Muscle layer of duodenum (tissue), 2 donors: ENCODE results near the gene ATP2A3.

Experiments
- H3K27ac ChIP-seq: one replicate; pipeline ENCODE4 v1.7.0; 2013; ENCODE audit warnings: mild to moderate bottlenecking, low read length
- H3K27me3 ChIP-seq: one replicate; pipeline ENCODE4 v1.7.0; 2013; ENCODE audit warnings: low read depth, mild to moderate bottlenecking, control low read depth, low read length
- H3K36me3 ChIP-seq, 2 donors: one replicate each; pipeline ENCODE4 v1.7.0; 2013; ENCODE audit warnings: low read length in 2 of 2, control low read depth in 1 of 2, mild to moderate bottlenecking in 1 of 2; ENCODE audit not compliant: insufficient read depth in 2 of 2, control insufficient read depth in 1 of 2
- H3K4me1 ChIP-seq, 2 donors: one replicate each; pipeline ENCODE4 v1.7.0; 2013; ENCODE audit warnings: low read length in 2 of 2, mild to moderate bottlenecking in 2 of 2, control low read depth in 1 of 2, moderate library complexity in 1 of 2; ENCODE audit not compliant: insufficient read depth in 2 of 2, control insufficient read depth in 1 of 2
- H3K4me3 ChIP-seq, 2 donors: one replicate each; pipeline ENCODE4 v1.7.0; 2013; ENCODE audit warnings: low read length in 2 of 2, low read depth in 1 of 2, mild to moderate bottlenecking in 1 of 2
- H3K9me3 ChIP-seq, 2 donors: one replicate each; pipeline ENCODE4 v1.7.0; 2013; ENCODE audit warnings: low read length in 2 of 2, control low read depth in 1 of 2, mild to moderate bottlenecking in 1 of 2; ENCODE audit not compliant: control insufficient read depth in 1 of 2
- donor health status: healthy.

The ATP2A3 gene

GRCh38 chr17:3922765-3923164 is 41.5 kb downstream of the ATP2A3 start:
- Histone ChIP-seq H3K4me1 (peaks cover 0 to 20% of the 10 kb centered on the region in 2 donors), H3K36me3 (no peaks in the 10 kb centered on the region), H3K27ac (no peak overlapping the region), H3K9me3 (no peaks in the 10 kb centered on the region), H3K27me3 (no peaks in the 10 kb centered on the region), H3K4me3 (no peak overlapping the region)

- no peak overlapping the region for H3K4me3 ChIP-seq
- no peaks in the 10 kb centered on the region for H3K27me3 ChIP-seq
- no peak overlapping the region for H3K27ac ChIP-seq
- no peaks in the 10 kb centered on the region for H3K9me3 ChIP-seq
- H3K36me3 ChIP-seq, result no peaks in the 10 kb centered on the region
- H3K4me1 ChIP-seq, result peaks cover 3 to 25% of the 10 kb centered on the region in 2 donors
These were observed 42.5 kb downstream of the ATP2A3 start for GRCh38 chr17:3921502-3922319.

GRCh38 chr17:3921006-3921405 is 43.2 kb downstream of the ATP2A3 start:
- Histone ChIP-seq H3K36me3 (no peaks in the 10 kb centered on the region), H3K4me3 (no peak overlapping the region), H3K27ac (no peak overlapping the region), H3K4me1 (peaks cover 3 to 25% of the 10 kb centered on the region in 2 donors), H3K27me3 (no peaks in the 10 kb centered on the region), H3K9me3 (no peaks in the 10 kb centered on the region)

- peak overlapping the region; percentile 9 for H3K27ac ChIP-seq
- H3K4me3 ChIP-seq, result no peak overlapping the region
- no peaks in the 10 kb centered on the region for H3K36me3 ChIP-seq
- peaks cover 4 to 14% of the 10 kb centered on the region in 2 donors for H3K4me1 ChIP-seq
- H3K27me3 ChIP-seq, result no peaks in the 10 kb centered on the region
- H3K9me3 ChIP-seq, result no peaks in the 10 kb centered on the region
These were observed 45.1 kb downstream of the ATP2A3 start for GRCh38 chr17:3919123-3919624.

- Histone ChIP-seq H3K27ac (peak overlapping the region; percentile 9), H3K36me3 (no peaks in the 10 kb centered on the region), H3K4me1 (peaks cover 10 to 17% of the 10 kb centered on the region in 2 donors), H3K9me3 (no peaks in the 10 kb centered on the region), H3K4me3 (no peak overlapping the region), H3K27me3 (no peaks in the 10 kb centered on the region)
These were observed 45.7 kb downstream of the ATP2A3 start for GRCh38 chr17:3918372-3919122.

- Histone ChIP-seq H3K27me3 (no peaks in the 10 kb centered on the region), H3K4me1 (peaks cover 10 to 18% of the 10 kb centered on the region in 2 donors), H3K36me3 (no peaks in the 10 kb centered on the region), H3K4me3 (no peak overlapping the region), H3K27ac (no peak overlapping the region), H3K9me3 (no peaks in the 10 kb centered on the region)
These were observed 46.8 kb downstream of the ATP2A3 start for GRCh38 chr17:3917391-3917931.

GRCh38 chr17:3916825-3917224 is 47.4 kb downstream of the ATP2A3 start:
- H3K4me3 ChIP-seq, result no peak overlapping the region
- peaks cover 10 to 18% of the 10 kb centered on the region in 2 donors for H3K4me1 ChIP-seq
- peak overlapping the region; percentile 29 for H3K27ac ChIP-seq
- H3K9me3 ChIP-seq, result no peaks in the 10 kb centered on the region
- H3K36me3 ChIP-seq, result no peaks in the 10 kb centered on the region
- H3K27me3 ChIP-seq, result no peaks in the 10 kb centered on the region

GRCh38 chr17:3915995-3916696 is 48.1 kb downstream of the ATP2A3 start, which contains the start of gene P2RX1:
Gene P2RX1, minus strand, starts transcription at chr17:3916465. Its CDS starts 240 bp downstream, at chr17:3916225.
- no peaks in the 10 kb centered on the region for H3K9me3 ChIP-seq
- H3K4me1 ChIP-seq, result peaks cover 10 to 18% of the 10 kb centered on the region in 2 donors
- no peaks in the 10 kb centered on the region for H3K27me3 ChIP-seq
- peak within 1 kb of the TSS; percentile 51 for H3K27ac ChIP-seq
- peak within 1 kb of the TSS; percentile 13 to 45 for H3K4me3 ChIP-seq
- no peaks in the 10 kb centered on the region for H3K36me3 ChIP-seq

GRCh38 chr17:3915581-3915994 is 48.6 kb downstream of the ATP2A3 start:
- Histone ChIP-seq H3K36me3 (no peaks in the 10 kb centered on the region), H3K9me3 (no peaks in the 10 kb centered on the region), H3K4me1 (peaks cover 10 to 18% of the 10 kb centered on the region in 2 donors), H3K4me3 (peak overlapping the region; percentile 13 to 45), H3K27me3 (no peaks in the 10 kb centered on the region), H3K27ac (peak overlapping the region; percentile 51)

GRCh38 chr17:3914312-3914670 is 49.9 kb downstream of the ATP2A3 start:
- no peaks in the 10 kb centered on the region for H3K36me3 ChIP-seq
- H3K27ac ChIP-seq, result peak overlapping the region; percentile 58

More at GRCh38 chr17:3914312-3914670, 49.9 kb downstream of the ATP2A3 start:
- Histone ChIP-seq H3K4me1 (peaks cover 10 to 14% of the 10 kb centered on the region in 2 donors), H3K4me3 (peak overlapping the region in 1 of 2 donors; percentile 45), H3K27me3 (no peaks in the 10 kb centered on the region), H3K9me3 (no peaks in the 10 kb centered on the region)
